HG02973 (cell line): ENCODE results near the gene HUNK.
"Not testable (repeated sequence)": the region's sequence is repeated elsewhere in the genome, so short reads cannot be mapped to it uniquely, and the experiment has no call there.

Experiments
- ATAC-seq: cut with Tn5 transposase; IDR thresholded peaks from one replicate; pipeline ENCODE4 v1.9.1; 2021; ENCODE audit warnings: moderate library complexity; ENCODE audit not compliant: unreplicated experiment

Gene HUNK

DNA sequence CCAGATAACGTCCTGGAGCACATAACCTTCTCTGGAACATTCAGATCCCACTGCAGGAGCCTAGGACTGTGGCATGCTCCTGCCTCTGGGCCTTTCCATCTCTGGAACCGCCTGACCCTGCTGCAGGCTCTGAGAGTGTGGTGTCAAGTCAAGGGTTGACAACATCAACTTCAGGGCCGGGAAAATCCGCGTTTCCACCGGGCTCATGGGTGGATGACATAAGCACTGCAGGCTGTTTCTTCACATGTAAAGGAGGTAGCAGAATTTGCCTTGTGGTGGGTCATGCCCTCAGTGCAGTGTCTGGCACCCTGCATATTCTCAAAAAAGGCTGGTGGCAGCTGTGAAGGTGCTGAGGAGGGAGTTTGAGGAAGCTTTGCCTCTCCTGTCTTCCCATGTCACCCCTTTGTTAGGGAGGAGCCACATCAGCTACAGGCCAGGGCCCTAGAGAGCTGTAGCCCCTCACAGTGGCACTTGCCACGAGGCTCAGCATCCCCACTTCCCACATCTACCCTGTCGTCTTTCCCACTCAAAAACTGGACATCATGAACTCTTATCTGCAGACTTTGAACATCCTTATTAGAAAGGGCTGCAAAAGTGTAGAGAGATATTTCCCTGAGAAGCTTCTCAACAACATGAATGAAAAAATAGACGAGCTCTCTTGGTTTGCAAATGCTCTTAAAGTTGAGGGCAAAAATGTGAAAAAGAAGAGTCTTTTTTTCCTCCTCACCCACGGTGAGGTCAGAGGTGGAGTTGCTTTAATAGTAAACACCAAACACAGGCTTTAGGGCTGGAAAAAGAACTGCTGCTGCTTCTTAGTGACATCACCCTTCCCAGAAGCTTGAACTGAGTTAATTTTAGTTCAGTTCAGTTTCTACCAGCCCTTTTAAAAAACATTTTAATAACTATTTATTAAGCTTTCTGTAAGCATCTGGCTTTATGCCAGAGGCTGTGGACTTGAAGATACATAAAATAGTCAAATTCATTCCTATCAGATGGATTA is 121.3 kb downstream of the HUNK start:
- ATAC-seq: no peak

DNA sequence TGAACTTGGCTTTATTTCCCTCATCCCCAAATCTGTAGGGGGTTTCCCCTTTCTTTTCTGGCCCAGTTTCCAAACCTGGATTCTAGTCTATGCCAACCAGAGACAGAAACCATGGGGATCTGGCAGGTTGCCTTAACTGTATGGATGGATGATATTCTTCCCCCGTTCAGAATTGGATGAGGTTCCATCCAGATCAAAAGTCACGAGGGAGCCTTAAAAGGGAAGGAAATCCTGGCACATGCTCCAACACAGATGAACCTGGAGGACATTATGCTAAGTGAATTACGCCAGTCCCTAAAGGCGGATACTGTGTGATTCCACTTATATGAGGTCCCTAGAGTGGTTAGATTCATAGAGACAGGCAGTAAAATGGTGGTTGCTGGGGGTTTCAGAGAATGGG is 124.4 kb downstream of the HUNK start:
- no peak for ATAC-seq

DNA sequence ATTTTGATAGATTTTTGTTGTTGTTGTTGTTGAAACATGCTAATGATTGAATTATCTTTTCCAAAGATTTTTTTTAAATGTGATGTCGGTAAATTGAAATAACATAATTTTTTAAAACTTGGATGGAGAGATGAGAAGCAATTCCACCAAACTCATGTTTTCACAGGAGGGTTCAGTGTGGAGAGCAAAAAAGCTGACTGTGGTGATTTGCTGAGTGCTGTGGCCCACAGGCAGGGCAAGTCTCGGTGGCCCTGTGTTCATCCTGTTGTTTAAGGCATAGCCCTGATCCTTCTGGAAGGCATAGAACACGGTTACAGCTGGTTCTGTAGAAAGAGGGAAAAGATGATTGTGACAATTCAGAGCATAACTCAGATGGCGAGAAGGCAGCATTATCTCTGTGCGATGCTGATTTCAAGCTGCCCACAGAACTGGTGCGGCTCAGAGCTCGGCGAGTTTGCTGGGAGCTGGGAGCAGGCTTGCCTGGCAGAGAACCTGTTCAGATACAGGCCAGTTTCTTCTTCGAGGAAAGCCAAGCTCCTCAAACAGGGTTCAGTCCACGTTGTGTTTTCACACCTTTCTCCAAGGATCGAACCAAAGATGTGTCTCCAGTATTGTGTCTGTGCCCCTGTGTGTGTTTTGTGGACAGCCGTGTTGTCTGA is 127.1 kb downstream of the HUNK start:
- ATAC-seq: no peak

DNA sequence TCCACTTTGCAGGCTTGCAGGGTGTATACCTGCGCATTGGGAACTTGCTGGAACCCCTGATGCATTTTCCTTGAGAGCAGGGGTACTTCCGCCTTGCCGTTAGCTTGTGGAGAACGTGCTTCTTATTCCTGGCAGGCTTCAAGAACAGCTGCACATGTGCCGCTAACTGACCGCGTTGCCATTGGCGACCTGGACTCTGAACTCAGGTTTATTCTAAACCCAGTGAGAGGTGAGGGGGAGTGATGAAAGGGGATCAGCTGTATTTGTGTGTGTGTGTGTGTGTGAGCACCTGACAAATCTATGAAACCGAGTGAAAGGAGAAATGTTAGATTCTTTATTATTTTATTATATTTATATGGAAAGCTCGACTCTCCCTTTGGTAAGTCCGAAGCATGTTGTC is 128.6 kb downstream of the HUNK start:
- no peak for ATAC-seq

DNA sequence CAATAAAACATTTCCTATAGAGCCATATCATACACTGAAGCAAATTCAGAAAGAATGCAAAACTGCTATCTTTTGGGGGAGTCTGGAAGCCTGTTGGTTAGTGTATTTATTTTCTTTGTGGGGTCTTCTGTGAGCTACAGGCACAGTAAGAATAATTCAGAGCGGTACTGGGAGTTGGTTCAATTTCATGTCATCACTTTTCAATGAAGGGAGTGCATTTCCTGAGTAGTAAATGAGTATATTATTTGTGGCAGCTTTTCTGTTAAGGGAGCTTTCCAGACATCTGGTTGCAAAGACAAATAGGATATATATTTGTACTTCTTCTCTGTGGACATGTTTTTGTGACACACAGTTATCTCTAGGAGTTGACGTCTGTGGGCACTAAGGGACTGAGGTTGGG is 130.6 kb downstream of the HUNK start:
- no peak for ATAC-seq

GRCh38 chr21:32004291-32004690 is 131.5 kb downstream of the HUNK start:
- ATAC-seq: no peak

DNA sequence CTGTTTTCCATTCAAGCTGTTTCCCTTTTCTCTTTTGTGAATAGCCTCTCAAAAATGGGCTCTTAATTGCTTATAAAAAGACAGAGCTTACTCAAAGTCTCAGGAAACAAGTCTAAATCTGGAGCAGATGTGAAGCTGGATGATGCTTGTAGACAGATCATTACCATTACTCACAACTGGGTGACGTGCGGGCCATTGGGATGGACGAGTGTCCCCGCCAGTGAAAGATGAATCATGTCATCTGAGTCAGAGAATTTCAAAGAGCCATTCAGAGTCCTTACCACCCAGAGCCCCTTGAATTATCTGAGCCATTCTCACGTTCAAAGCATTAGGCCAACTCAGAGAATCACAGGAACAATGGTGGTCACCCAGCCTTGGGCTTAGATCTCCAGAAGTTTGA is 134.6 kb downstream of the HUNK start:
- ATAC-seq: no peak

- no peak for ATAC-seq
Measured at GRCh38 chr21:32008714-32009113, 135.9 kb downstream of the HUNK start.

GRCh38 chr21:32009263-32009662 is 136.4 kb downstream of the HUNK start:
- no peak for ATAC-seq

DNA sequence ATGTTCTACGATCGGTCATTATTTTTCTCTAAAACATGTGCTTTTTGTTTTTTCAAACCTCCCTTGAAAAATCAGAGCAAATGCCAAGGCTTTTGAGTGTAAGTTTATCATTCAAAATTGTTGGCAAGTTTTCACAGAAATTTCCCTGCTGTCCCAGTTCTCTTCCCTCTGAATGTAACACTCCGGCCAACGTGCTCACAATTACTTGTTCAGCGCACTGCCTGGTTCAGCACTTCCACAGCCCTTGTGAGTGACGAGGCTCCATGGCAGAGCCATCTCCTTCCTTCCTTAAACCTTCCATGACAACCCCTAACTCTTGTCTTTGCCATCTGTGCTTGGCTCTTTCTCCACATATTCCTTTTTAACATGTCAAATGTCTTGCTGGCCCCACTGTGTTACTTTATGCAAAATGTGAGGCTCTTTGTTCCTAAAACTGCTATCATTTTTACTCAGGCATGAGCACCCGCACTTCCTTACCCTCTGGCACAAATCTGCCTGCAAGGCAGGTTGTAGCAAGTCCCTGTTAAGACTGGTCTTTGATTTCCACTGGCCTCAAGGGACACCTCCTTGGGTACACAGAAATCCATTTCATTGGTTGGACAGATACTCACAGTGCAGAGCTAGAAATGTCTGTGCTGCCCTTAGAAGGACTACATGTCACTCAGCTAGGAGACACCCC is 142.8 kb downstream of the HUNK start:
- ATAC-seq: no peak

DNA sequence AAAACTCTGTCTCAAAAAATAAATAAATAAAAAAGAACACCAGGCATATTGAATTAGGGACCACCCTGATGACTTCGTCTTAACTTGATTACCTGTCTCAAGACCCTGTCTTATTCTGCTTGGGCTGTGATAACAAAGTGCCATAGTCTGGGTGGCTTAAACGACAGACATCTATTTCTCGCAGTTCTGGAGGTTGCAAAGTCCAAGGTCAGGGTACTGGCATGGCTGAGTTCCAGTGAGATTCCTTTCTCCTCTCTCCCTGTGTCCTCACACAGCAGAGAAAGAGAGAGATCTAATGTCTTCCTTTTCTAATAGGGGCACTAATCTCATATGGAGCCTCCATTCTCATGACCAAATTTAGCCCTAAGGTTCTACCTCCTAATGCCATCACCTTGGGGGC is 145.6 kb downstream of the HUNK start:
- ATAC-seq: no peak

DNA sequence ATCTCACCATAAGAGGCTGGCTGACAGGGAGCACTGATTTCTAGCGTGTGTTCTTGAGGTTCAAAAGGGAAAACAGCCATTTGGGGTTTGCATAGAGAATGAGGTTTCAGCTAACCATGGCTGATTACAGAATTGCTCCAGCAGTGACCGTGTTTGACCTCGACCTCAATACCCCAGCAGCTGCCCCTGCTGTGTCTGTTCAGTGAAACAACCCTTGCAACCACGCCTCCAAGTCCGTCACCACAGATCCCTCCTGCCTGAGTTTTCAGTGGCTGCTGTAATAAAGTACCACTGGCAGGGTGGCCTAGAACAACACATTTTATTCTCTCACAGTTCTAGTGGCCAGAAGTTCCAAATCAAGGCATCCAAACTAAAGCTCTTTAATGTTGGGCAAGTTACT is 147.7 kb downstream of the HUNK start:
- ATAC-seq: no peak

DNA sequence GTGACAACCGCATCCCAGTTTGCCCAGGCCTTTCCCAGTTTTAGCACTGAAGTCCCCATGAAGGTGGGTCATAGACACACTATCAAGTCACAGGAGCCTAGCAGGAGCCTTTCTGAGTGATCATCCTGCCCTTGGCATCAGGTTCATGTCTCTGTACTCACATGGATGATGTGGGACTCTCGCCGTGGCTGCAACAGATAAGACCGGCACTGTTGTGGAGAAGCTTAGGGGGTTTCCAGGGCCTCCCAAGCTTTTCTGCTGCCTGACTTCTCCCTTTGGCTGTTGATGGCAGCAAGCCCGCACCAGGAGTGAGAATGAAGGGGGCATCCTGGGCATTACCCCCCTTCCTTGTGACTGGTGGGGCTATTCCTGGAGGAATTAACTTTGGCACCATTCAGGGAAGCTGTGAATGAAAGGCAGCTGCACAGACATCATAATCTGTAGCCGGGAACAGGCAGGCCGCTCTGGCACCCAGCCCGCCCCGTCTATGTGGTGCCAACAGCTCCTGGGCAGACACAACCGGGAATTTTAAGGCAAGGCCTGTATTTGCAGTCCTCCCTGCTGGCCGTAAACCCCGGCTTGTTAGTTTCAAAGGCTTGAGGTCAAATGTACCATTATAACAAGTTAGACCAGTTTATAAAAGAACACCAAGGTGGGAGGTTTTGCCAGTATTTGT is 148.6 kb downstream of the HUNK start:
- no peak for ATAC-seq

- ATAC-seq: no peak
Measured at GRCh38 chr21:32022146-32022545, 149.3 kb downstream of the HUNK start.

- ATAC-seq: no peak
Measured at GRCh38 chr21:32030146-32030652, 157.4 kb downstream of the HUNK start.

GRCh38 chr21:32034850-32035249 is 162.0 kb downstream of the HUNK start:
- no peak for ATAC-seq

GRCh38 chr21:32035617-32036016 is 162.8 kb downstream of the HUNK start:
- ATAC-seq: no peak

DNA sequence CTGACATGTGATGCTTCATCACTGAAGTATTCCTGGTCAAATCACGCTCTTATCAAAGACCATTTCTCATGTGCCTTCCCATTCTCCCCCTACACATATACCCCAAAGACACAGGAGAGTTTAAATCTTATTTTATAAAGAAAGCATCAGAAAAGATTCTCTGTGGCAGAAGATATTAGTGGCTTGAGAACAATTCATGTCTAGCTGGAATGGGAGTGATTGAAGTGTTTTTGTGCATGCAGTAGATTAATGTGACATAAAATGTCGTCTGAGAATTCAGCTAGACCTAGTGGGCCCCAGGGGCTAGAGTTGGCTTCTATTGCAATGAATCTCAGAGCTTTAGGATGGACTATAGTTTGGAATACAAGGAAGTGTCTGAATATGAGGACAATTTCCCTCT is 163.9 kb downstream of the HUNK start:
- no peak for ATAC-seq

GRCh38 chr21:32038751-32039150 is 165.9 kb downstream of the HUNK start:
- not testable (repeated sequence) for ATAC-seq

DNA sequence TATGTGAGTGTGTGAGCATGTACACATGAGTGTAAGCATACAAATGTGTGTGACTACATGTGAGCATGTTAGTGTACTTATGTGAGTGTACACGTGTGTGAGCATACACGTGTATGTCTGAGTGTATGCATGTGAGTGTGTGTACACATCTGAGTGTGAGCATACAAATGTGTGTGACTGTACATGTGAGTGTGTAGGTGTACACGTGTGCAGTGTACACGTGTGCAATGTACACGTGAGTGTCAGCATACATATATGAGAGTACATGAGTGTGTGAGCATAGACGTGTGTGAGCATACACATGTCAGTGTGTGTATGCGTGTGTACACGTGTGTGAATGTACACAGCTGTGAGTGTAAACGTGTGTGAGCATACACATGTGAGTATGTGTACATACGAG is 170.6 kb downstream of the HUNK start:
- no peak for ATAC-seq
